Lower leg skin (tissue), 4 donors: ENCODE measurements around the gene PJA2. TPM values are rescaled to one million over a fixed set of nuclear protein-coding genes. Genes with fewer than 3 reads are reported as not detected.

ENCODE experiments used
- DNase-seq, 2 donors: peaks; one replicate each; pipeline ENCODE4 v3.0.0-alpha.2; 2019; ENCODE audit warnings: low spot score in 2 of 2
- H3K4me3 ChIP-seq: fragments of 200-600 bp; sonication (generic); 2 replicates; pipeline ENCODE4 v1.5.1; 2017; ENCODE audit warnings: mild to moderate bottlenecking, low read depth; ENCODE audit not compliant: poor library complexity, severe bottlenecking
- POLR2A ChIP-seq, 2 donors: fragments of 450-650 bp; IDR thresholded peaks; one replicate each; pipeline ENCODE4 v1.6.1; 2016 to 2017; ENCODE audit warnings: antibody characterized with exemption in 2 of 2, mild to moderate bottlenecking in 1 of 2, moderate library complexity in 1 of 2
- WGBS, 2 donors: methylation state at CpG; one replicate each; pipeline ENCODE4 v1.1.5; 2018; 5-methylcytosine and 5-hydroxymethylcytosine counted together
- intact Hi-C: fragments of 100-400 bp; cut with DNase I; formaldehyde crosslinking; loops from one replicate; pipeline ENCODE4 v1.15.0; 2023; ENCODE audit warnings: low total_unique reads
- total RNA-seq, 4 donors: library from RNA; depleted of rRNA; stranded (reverse); fragments of >200 nt; gene quantifications; one replicate each; pipeline ENCODE4 v1.1.0, GENCODE V29; 2016
- TF ChIP-seq, protein P1 (sequence below), 3 donors: fragments of 450-650 bp; IDR thresholded peaks; one replicate each; pipeline ENCODE4 v1.5.1; 2016; ENCODE audit warnings: antibody characterized with exemption in 3 of 3, mild to moderate bottlenecking in 3 of 3, moderate library complexity in 2 of 3

The PJA2 gene
- total RNA-seq, 4 donors from 2014 or later = 49.7 to 65.4 (median 54.8) TPM

DNA sequence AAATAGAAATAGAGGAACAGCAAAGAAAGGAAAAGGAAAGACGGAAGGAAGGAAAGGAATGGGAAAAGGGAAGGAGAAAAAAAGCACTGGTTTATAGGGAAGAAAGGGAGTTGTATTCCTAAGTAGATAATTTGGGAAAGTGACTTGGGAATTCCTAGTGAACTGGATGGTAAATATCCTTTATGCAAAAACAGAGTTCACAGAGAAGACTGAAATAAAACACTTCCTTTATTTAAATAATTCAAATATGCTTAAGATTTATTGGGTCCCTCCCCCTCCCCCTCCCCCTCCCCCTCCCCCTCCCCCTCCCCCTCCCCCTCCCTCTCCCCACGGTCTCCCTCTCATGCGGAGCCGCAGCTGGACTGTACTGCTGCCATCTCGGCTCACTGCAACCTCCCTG, 69.4 kb downstream of the PJA2 start:
- intact Hi-C loops = no loop called here
- TF ChIP-seq, protein P1, sequence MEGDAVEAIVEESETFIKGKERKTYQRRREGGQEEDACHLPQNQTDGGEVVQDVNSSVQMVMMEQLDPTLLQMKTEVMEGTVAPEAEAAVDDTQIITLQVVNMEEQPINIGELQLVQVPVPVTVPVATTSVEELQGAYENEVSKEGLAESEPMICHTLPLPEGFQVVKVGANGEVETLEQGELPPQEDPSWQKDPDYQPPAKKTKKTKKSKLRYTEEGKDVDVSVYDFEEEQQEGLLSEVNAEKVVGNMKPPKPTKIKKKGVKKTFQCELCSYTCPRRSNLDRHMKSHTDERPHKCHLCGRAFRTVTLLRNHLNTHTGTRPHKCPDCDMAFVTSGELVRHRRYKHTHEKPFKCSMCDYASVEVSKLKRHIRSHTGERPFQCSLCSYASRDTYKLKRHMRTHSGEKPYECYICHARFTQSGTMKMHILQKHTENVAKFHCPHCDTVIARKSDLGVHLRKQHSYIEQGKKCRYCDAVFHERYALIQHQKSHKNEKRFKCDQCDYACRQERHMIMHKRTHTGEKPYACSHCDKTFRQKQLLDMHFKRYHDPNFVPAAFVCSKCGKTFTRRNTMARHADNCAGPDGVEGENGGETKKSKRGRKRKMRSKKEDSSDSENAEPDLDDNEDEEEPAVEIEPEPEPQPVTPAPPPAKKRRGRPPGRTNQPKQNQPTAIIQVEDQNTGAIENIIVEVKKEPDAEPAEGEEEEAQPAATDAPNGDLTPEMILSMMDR (IDR thresholded peaks at IDR 0.05) = no peak
- no peak for TF ChIP-seq POLR2A (IDR thresholded peaks at IDR 0.05)
- no peak for DNase-seq
- 87 to 91% methylated on average over 1 to 5 of the region's 5 CpGs for whole genome bisulfite sequencing, 2 donors
- no peak overlapping the region for H3K4me3 ChIP-seq

- TF ChIP-seq, protein P1 (IDR thresholded peaks at IDR 0.05) = no peak
- TF ChIP-seq POLR2A (IDR thresholded peaks at IDR 0.05) = no peak
- DNase-seq = no peak
- no peak overlapping the region for H3K4me3 ChIP-seq
- intact Hi-C loops = no loop called here
Measured at GRCh38 chr5:109335114-109335513, 74.7 kb downstream of the PJA2 start.

GRCh38 chr5:109334056-109334455, 75.7 kb downstream of the PJA2 start:
- no peak for TF ChIP-seq POLR2A (IDR thresholded peaks at IDR 0.05)
- TF ChIP-seq, protein P1 (IDR thresholded peaks at IDR 0.05) = no peak
- no peak for DNase-seq
- 96 to 100% methylated on average over 1 of the region's 1 CpG for WGBS, 2 donors
- intact Hi-C loops = no loop called here
- no peak overlapping the region for H3K4me3 ChIP-seq

- TF ChIP-seq POLR2A (IDR thresholded peaks at IDR 0.05) = no peak
- TF ChIP-seq, protein P1 (IDR thresholded peaks at IDR 0.05) = no peak
- H3K4me3 ChIP-seq = no peak overlapping the region
- no peak for DNase-seq
- intact Hi-C loops = no loop called here
- WGBS, 2 donors = 72 to 77% methylated on average over 4 of the region's 4 CpGs
Measured at GRCh38 chr5:109329333-109330237, 80.2 kb downstream of the PJA2 start.

GRCh38 chr5:109328626-109329025, 81.1 kb downstream of the PJA2 start:
- no peak for DNase-seq
- whole genome bisulfite sequencing, 2 donors = 69 to 74% methylated on average over 1 of the region's 1 CpG
- intact Hi-C loops = no loop called here
- TF ChIP-seq, protein P1 (IDR thresholded peaks at IDR 0.05) = no peak
- no peak for TF ChIP-seq POLR2A (IDR thresholded peaks at IDR 0.05)
- no peak overlapping the region for H3K4me3 ChIP-seq
